Kidney (tissue), 14 donors: Measurements from ENCODE around the gene ABCC3. TPM values are rescaled to one million over a fixed set of nuclear protein-coding genes. Genes with fewer than 3 reads are reported as not detected.
A peak's percentile ranks its signal among the peaks of the same experiment; 100 is the strongest.

Source experiments
- DNase-seq, 5 donors: peaks; one replicate each; pipeline ENCODE4 v3.0.0-alpha.2; 2013 to 2020
- FAIRE-seq: peaks from 2 replicates; lab custom pipeline; 2012; peaks lifted over from hg19 to GRCh38; lab: Jason Lieb, UNC
- H3K27ac ChIP-seq, 2 donors: one replicate each; pipeline ENCODE4 v1.7.0; 2013; ENCODE audit warnings: low read depth in 2 of 2, low read length in 2 of 2, inconsistent platforms in 1 of 2
- H3K27me3 ChIP-seq: one replicate; pipeline ENCODE4 v1.7.1; 2013; ENCODE audit warnings: low read length, inconsistent platforms; ENCODE audit not compliant: control insufficient read depth, insufficient read depth
- H3K36me3 ChIP-seq, 3 donors: one replicate each; pipeline versions ENCODE4 v1.7.0 to v1.7.1; 2013; ENCODE audit warnings: low read length in 3 of 3, control low read depth in 1 of 3, inconsistent platforms in 1 of 3; ENCODE audit not compliant: insufficient read depth in 3 of 3, control insufficient read depth in 2 of 3
- H3K4me1 ChIP-seq, 3 donors: one replicate each; pipeline versions ENCODE4 v1.7.0 to v1.7.1; 2013; ENCODE audit warnings: low read length in 3 of 3, inconsistent platforms in 1 of 3, low read depth in 1 of 3; ENCODE audit not compliant: control insufficient read depth in 2 of 3, insufficient read depth in 2 of 3
- H3K4me3 ChIP-seq, 3 donors: one replicate each; pipeline versions ENCODE4 v1.7.0 to v1.8.1; 2013; ENCODE audit warnings: low read length in 3 of 3, control low read depth in 1 of 3, inconsistent platforms in 1 of 3
- H3K9ac ChIP-seq, 3 donors: one replicate each; pipeline versions ENCODE4 v1.7.0 to v1.7.1; 2013; ENCODE audit warnings: low read length in 3 of 3, control low read depth in 1 of 3, inconsistent platforms in 1 of 3
- H3K9me3 ChIP-seq, 3 donors: one replicate each; pipeline versions ENCODE4 v1.7.0 to v1.7.1; 2013; ENCODE audit warnings: low read length in 3 of 3, control low read depth in 1 of 3, inconsistent platforms in 1 of 3; ENCODE audit not compliant: control insufficient read depth in 2 of 3, insufficient read depth in 1 of 3
- CTCF ChIP-seq: IDR thresholded peaks from 3 replicates; pipeline ENCODE4 v1.5.1; 2012; ENCODE audit warnings: mild to moderate bottlenecking, moderate library complexity, borderline replicate concordance; ENCODE audit not compliant: insufficient read depth; ENCODE audit errors: extremely low read depth
- intact Hi-C: fragments of 100-400 bp; cut with DNase I; formaldehyde crosslinking; loops from one replicate; pipeline ENCODE4 v1.11.1; 2022
- polyA plus RNA-seq: library from polyadenylated mRNA; stranded (reverse); fragments of 350-450 nt; fragmentation: Illumina TruSeq; extraction: RNeasy Lipid Tissue Mini Kit (QIAGEN cat#74804); gene quantifications from one replicate; pipeline ENCODE4 v1.2.3, GENCODE V29; 2014; ENCODE audit warnings: low read depth, low replicate concordance; ENCODE audit not compliant: insufficient read depth
- total RNA-seq: library from RNA; stranded (reverse); fragmentation: NEBNext Ultra II Directional; extraction: Animal tissue kit (Norgen Biotek cat#: 25700); gene quantifications from one replicate; pipeline ENCODE4 v1.2.1, GENCODE V29; 2021
- donor health status: control.
- donor health status: control.
- donor health status: control.
- donor health status: control.
- donor health status: control.
- donor health status: DM: yes; HTN: yes; CAD: no.
- donor health status: Normal renal cell carcinoma (clear cell type).

The ABCC3 gene
- total and polyA plus RNA-seq, 2 donors from 2014 or later = 9.3 to 156 TPM

- Histone ChIP-seq H3K9ac (no peak overlapping the region), H3K27ac (no peak overlapping the region), H3K9me3 (no peaks in the 10 kb centered on the region), H3K4me1 (peaks cover 0 to 3% (median 0%) of the 10 kb centered on the region in 3 donors), H3K36me3 (no peaks in the 10 kb centered on the region), H3K27me3 (no peaks in the 10 kb centered on the region), H3K4me3 (no peak overlapping the region)
- intact Hi-C loops = loop anchor here (10.0 kb wide), 1 partner anchor 122 kb away; no protein-coding TSS in a partner anchor
- TF ChIP-seq CTCF = no peak
- FAIRE-seq (no peak), DNase-seq (peak in 1 of 5 donors; percentile 61)
These were observed 41.6 kb downstream of the ABCC3 start for GRCh38 chr17:50676065-50676975.

- no peak overlapping the region for H3K27ac ChIP-seq
- FAIRE-seq (no peak), DNase-seq (peak in 1 of 5 donors; percentile 38)
- intact Hi-C loops = loop anchor here (10.0 kb wide), 1 partner anchor 123 kb away; no protein-coding TSS in a partner anchor
- H3K27me3 ChIP-seq = no peaks in the 10 kb centered on the region
- H3K9ac ChIP-seq = no peak overlapping the region
- H3K4me1 ChIP-seq = peaks cover 0 to 5% (median 0%) of the 10 kb centered on the region in 3 donors
- no peaks in the 10 kb centered on the region for H3K36me3 ChIP-seq
- no peak overlapping the region for H3K4me3 ChIP-seq
- TF ChIP-seq CTCF = no peak
- no peaks in the 10 kb centered on the region for H3K9me3 ChIP-seq
These were observed 43.2 kb downstream of the ABCC3 start for GRCh38 chr17:50677851-50678375.

GRCh38 chr17:50679008-50679544, 44.4 kb downstream of the ABCC3 start:
- Histone ChIP-seq H3K27me3 (no peaks in the 10 kb centered on the region), H3K4me3 (no peak overlapping the region), H3K27ac (no peak overlapping the region), H3K36me3 (no peaks in the 10 kb centered on the region), H3K9ac (no peak overlapping the region), H3K9me3 (no peaks in the 10 kb centered on the region), H3K4me1 (peaks cover 0 to 5% (median 0%) of the 10 kb centered on the region in 3 donors)
- FAIRE-seq (no peak), DNase-seq (peak in 1 of 5 donors; percentile 43)
- no peak for TF ChIP-seq CTCF
- intact Hi-C loops = loop anchor here (10.0 kb wide), 1 partner anchor 124 kb away; no protein-coding TSS in a partner anchor
